Stomach (tissue), 9 donors: ENCODE measurements around the gene NAPG. TPM values are rescaled to one million over a fixed set of nuclear protein-coding genes. Genes with fewer than 3 reads are reported as not detected.
"Not testable (repeated sequence)": the region's sequence is repeated elsewhere in the genome, so short reads cannot be mapped to it uniquely, and the experiment has no call there.

Experiments
- DNase-seq, 2 donors: peaks; one replicate each; pipeline versions ENCODE4 v3.0.0 to v3.0.0-alpha.2; 2013 to 2019
- H3K27ac ChIP-seq, 5 donors: fragments of 200-600 bp in 4 of 5; sonication (generic) in 4 of 5; one replicate each; pipeline ENCODE4 v1.5.1; 2013 to 2019; ENCODE audit warnings: mild to moderate bottlenecking in 1 of 5, moderate library complexity in 1 of 5
- H3K27me3 ChIP-seq, 3 donors: fragments of 200-600 bp; sonication (generic); one replicate each; pipeline ENCODE4 v1.5.1; 2017 to 2019; ENCODE audit warnings: mixed run types in 1 of 3
- H3K36me3 ChIP-seq, 4 donors: fragments of 200-600 bp; sonication (generic); 1 replicate in 3 of 4; 2 replicates in 1 of 4; pipeline ENCODE4 v1.5.1; 2016 to 2019
- H3K4me1 ChIP-seq, 4 donors: fragments of 200-600 bp; sonication (generic); one replicate each; pipeline ENCODE4 v1.5.1; 2016 to 2019
- H3K4me3 ChIP-seq, 4 donors: fragments of 200-600 bp; sonication (generic) in 3 of 4; one replicate each; pipeline ENCODE4 v1.5.1; 2016 to 2019; ENCODE audit warnings: mild to moderate bottlenecking in 1 of 4
- H3K9me3 ChIP-seq, 4 donors: fragments of 200-600 bp; sonication (generic); one replicate each; pipeline ENCODE4 v1.5.1; 2016 to 2019
- EP300 ChIP-seq: sonication (generic); formaldehyde crosslinking; IDR thresholded peaks from one replicate; pipeline ENCODE4 v1.6.1; 2017; ENCODE audit warnings: antibody characterized with exemption
- POLR2A ChIP-seq, 4 donors: fragments of 450-650 bp; IDR thresholded peaks; one replicate each; pipeline ENCODE4 v1.6.1; 2016; ENCODE audit warnings: antibody characterized with exemption in 4 of 4, control low read depth in 2 of 4, mild to moderate bottlenecking in 1 of 4, moderate library complexity in 1 of 4
- POLR2AphosphoS5 ChIP-seq, 3 donors: sonication (generic); formaldehyde crosslinking; IDR thresholded peaks; one replicate each; pipeline ENCODE4 v1.6.1; 2016; ENCODE audit warnings: antibody characterized with exemption in 3 of 3
- WGBS, 5 donors: extraction: QIAGEN DNeasy Blood & Tissue Kit in 3 of 5; methylation state at CpG; one replicate each; pipeline versions ENCODE4 v1.1.5 to v1.1.7; 2013 to 2018; 5-methylcytosine and 5-hydroxymethylcytosine counted together
- intact Hi-C: fragments of 100-400 bp; cut with DNase I; formaldehyde crosslinking; loops from one replicate; pipeline ENCODE4 v1.15.1; 2023; ENCODE audit warnings: low total_unique reads
- polyA plus RNA-seq, 3 donors: library from polyadenylated mRNA; stranded (reverse); fragments of 200-250 nt; gene quantifications; one replicate each; pipeline ENCODE4 v1.2.3, GENCODE V29; 2013
- total RNA-seq, 5 donors: library from RNA; depleted of rRNA; stranded (reverse); fragments of >200 nt; gene quantifications; one replicate each; pipeline versions ENCODE4 v1.1.0 to v1.2.3, GENCODE V29; 2014 to 2016
- TF ChIP-seq, protein P1 (sequence below), 7 experiments: fragments of 450-650 bp in 4 of 7; fragments of 200-600 bp in 3 of 7; sonication (generic) in 3 of 7; IDR thresholded peaks; one replicate each; pipeline ENCODE4 v1.5.1; 2016 to 2019; ENCODE audit warnings: antibody characterized with exemption in 7 of 7, control low read depth in 2 of 7, mild to moderate bottlenecking in 1 of 7
- donor health status: healthy with polysubstance abuse.
- donor health status: Bipolar disorder and iron deficiency.
- donor health status: healthy.

The NAPG gene
- total and polyA plus RNA-seq, 8 donors = 5.5 to 83.7 (median 17.6) TPM

GRCh38 chr18:10528439-10528838, 2.6 kb downstream of the NAPG start:
- WGBS, 5 donors = 51 to 74% (median 68%) methylated on average over 3 of the region's 3 CpGs
- intact Hi-C loops = no loop called here
- no peak overlapping the region for H3K4me3 ChIP-seq

DNA sequence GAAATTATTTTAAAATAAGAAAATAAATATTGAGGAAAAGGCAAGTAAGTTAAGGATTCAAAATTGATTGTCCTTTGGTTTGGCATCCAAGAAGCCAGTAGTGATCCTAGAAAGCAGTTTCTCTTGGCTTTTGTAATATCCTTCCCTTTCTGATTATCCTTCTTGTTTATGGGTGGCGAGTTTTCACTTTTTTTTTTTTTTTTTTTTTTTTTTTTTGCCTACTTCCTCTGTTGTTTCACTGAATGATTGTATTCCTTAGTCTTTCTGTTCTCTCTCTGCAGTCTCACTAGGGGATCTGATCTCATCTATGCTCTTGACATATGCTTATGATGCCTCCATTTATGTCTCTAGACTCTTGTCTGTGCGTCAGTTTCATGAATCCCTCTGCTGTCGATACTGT, 4.2 kb downstream of the NAPG start:
- intact Hi-C loops = no loop called here
- no peak for DNase-seq
- H3K27me3 ChIP-seq = no peaks in the 10 kb centered on the region
- TF ChIP-seq, protein P1, sequence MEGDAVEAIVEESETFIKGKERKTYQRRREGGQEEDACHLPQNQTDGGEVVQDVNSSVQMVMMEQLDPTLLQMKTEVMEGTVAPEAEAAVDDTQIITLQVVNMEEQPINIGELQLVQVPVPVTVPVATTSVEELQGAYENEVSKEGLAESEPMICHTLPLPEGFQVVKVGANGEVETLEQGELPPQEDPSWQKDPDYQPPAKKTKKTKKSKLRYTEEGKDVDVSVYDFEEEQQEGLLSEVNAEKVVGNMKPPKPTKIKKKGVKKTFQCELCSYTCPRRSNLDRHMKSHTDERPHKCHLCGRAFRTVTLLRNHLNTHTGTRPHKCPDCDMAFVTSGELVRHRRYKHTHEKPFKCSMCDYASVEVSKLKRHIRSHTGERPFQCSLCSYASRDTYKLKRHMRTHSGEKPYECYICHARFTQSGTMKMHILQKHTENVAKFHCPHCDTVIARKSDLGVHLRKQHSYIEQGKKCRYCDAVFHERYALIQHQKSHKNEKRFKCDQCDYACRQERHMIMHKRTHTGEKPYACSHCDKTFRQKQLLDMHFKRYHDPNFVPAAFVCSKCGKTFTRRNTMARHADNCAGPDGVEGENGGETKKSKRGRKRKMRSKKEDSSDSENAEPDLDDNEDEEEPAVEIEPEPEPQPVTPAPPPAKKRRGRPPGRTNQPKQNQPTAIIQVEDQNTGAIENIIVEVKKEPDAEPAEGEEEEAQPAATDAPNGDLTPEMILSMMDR (IDR thresholded peaks at IDR 0.05) = no peak
- TF ChIP-seq POLR2A (IDR thresholded peaks at IDR 0.05) (no peak), POLR2AphosphoS5 (IDR thresholded peaks at IDR 0.05) (no peak), EP300 (no peak)
- H3K9me3 ChIP-seq = no peaks in the 10 kb centered on the region
- H3K4me1 ChIP-seq = peaks cover 27 to 58% (median 42%) of the 10 kb centered on the region in 4 donors
- 75 to 93% (median 88%) methylated on average over 3 of the region's 3 CpGs for WGBS, 5 donors
- no peak overlapping the region for H3K4me3 ChIP-seq
- peaks cover 0 to 16% (median 10%) of the 10 kb centered on the region in 4 donors for H3K36me3 ChIP-seq
- no peak overlapping the region for H3K27ac ChIP-seq

More at GRCh38 chr18:10528439-10528838, 2.6 kb downstream of the NAPG start:
- no peak for DNase-seq
- no peaks in the 10 kb centered on the region for H3K9me3 ChIP-seq
- TF ChIP-seq, protein P1 (IDR thresholded peaks at IDR 0.05) = no peak
- no peak for TF ChIP-seq POLR2A (IDR thresholded peaks at IDR 0.05)
- no peak for TF ChIP-seq POLR2AphosphoS5 (IDR thresholded peaks at IDR 0.05)
- no peak for TF ChIP-seq EP300
- peaks cover 29 to 58% (median 43%) of the 10 kb centered on the region in 4 donors for H3K4me1 ChIP-seq
- H3K27me3 ChIP-seq = no peaks in the 10 kb centered on the region
- H3K27ac ChIP-seq = no peak overlapping the region
- peaks cover 0 to 1% (median 0%) of the 10 kb centered on the region in 4 donors for H3K36me3 ChIP-seq

- no peak overlapping the region for H3K4me3 ChIP-seq
- TF ChIP-seq EP300 (no peak), POLR2AphosphoS5 (IDR thresholded peaks at IDR 0.05) (no peak), POLR2A (IDR thresholded peaks at IDR 0.05) (no peak)
- H3K4me1 ChIP-seq = peaks cover 23 to 52% (median 38%) of the 10 kb centered on the region in 4 donors
- no peak for DNase-seq
- H3K27me3 ChIP-seq = no peaks in the 10 kb centered on the region
- WGBS, 5 donors = 77 to 86% (median 85%) methylated on average over 3 of the region's 3 CpGs
- peaks cover 0 to 16% (median 14%) of the 10 kb centered on the region in 4 donors for H3K36me3 ChIP-seq
- no peak overlapping the region for H3K27ac ChIP-seq
- intact Hi-C loops = no loop called here
- H3K9me3 ChIP-seq = no peaks in the 10 kb centered on the region
Measured at GRCh38 chr18:10530852-10531251, 5.0 kb downstream of the NAPG start.

DNA sequence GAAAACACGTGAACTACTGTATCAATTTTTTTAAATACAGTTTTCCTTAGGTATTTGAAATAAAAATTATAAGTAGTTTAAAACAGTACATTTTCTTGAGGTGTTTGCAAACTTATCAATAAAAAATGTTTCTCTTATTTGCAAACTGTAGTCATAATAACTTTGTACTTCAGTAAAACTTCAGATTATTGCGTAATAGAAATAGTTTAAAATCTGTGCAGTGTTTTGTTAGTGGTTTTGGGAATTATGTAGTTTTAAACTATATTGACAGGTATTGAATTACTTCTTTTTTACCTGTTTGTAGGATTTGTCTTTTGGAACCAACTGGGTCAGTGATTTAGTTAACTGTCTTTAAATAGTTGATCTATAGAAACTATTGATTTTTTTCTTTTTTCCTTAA, 7.3 kb downstream of the NAPG start:
- H3K27ac ChIP-seq = no peak overlapping the region
- 94 to 98% (median 95%) methylated on average over 2 of the region's 2 CpGs for WGBS, 5 donors
- H3K36me3 ChIP-seq = peaks cover 0 to 23% (median 16%) of the 10 kb centered on the region in 4 donors
- no peak overlapping the region for H3K4me3 ChIP-seq
- intact Hi-C loops = no loop called here
- peaks cover 8 to 35% (median 22%) of the 10 kb centered on the region in 4 donors for H3K4me1 ChIP-seq
- H3K27me3 ChIP-seq = no peaks in the 10 kb centered on the region
- no peak for TF ChIP-seq POLR2AphosphoS5 (IDR thresholded peaks at IDR 0.05)
- TF ChIP-seq EP300 = no peak
- DNase-seq = no peak
- no peaks in the 10 kb centered on the region for H3K9me3 ChIP-seq

DNA sequence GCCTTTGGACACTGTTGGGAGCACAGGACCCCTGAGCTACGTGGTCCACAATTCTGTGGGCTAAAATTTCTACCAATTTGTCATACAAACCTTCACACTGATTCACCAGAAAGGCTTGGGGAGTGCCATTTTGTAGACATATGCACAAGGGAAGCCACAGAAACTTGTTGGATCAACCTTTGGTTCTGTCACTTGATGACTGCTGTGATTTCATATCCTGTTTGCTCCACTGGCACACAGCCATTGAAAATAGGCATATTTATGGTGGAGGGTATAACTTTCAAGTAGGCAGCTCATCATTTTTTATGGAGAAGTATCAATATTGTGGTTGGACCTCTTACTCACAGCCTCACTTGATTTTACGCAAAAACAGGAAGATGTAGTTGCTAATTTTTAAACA, 10.5 kb downstream of the NAPG start:
- Histone ChIP-seq H3K4me3 (no peak overlapping the region), H3K9me3 (no peaks in the 10 kb centered on the region), H3K27me3 (no peaks in the 10 kb centered on the region), H3K4me1 (peaks cover 0 to 6% (median under 1%) of the 10 kb centered on the region in 4 donors), H3K36me3 (peaks cover 19 to 51% (median 44%) of the 10 kb centered on the region in 4 donors), H3K27ac (no peak overlapping the region)
- TF ChIP-seq EP300 (no peak), POLR2AphosphoS5 (IDR thresholded peaks at IDR 0.05) (no peak)
- DNase-seq = no peak
- intact Hi-C loops = no loop called here
- 93 to 97% (median 95%) methylated on average over 2 of the region's 2 CpGs for WGBS, 5 donors

DNA sequence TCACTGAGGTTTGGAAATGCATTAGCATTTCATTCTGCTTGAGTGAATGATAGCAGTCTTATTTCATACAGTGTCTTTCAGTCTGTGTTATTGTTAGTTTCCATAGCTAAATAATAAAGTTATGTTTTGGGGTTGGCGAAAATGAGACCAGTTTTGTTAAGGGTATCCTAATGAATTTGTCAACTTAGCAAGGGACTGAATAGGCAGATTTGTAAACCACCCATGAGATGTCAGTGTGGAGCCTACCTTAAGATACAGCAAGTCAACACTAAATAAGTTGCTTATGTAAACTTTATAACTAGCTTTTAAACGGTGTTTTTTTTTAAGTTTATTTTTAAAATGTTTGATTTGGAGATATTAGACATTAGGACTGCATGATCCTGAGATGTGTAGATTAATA, 11.9 kb downstream of the NAPG start:
- TF ChIP-seq, protein P1 (IDR thresholded peaks at IDR 0.05) = no peak
- no peak for TF ChIP-seq EP300
- TF ChIP-seq POLR2A (IDR thresholded peaks at IDR 0.05) = no peak
- TF ChIP-seq POLR2AphosphoS5 (IDR thresholded peaks at IDR 0.05) = no peak
- intact Hi-C loops = no loop called here
- H3K27ac ChIP-seq = no peak overlapping the region
- H3K27me3 ChIP-seq = no peaks in the 10 kb centered on the region
- no peaks in the 10 kb centered on the region for H3K9me3 ChIP-seq
- 58 to 64% (median 62%) methylated on average over 2 of the region's 2 CpGs for WGBS, 5 donors
- peaks cover 29 to 64% (median 58%) of the 10 kb centered on the region in 4 donors for H3K36me3 ChIP-seq
- peaks cover 0 to 9% (median 0%) of the 10 kb centered on the region in 4 donors for H3K4me1 ChIP-seq
- no peak overlapping the region for H3K4me3 ChIP-seq
- DNase-seq = no peak

- H3K4me1 ChIP-seq = peaks cover 0 to 14% (median 4%) of the 10 kb centered on the region in 4 donors
- H3K4me3 ChIP-seq, H3K27ac ChIP-seq, H3K9me3 ChIP-seq, intact Hi-C loops, H3K27me3 ChIP-seq, DNase-seq: not testable (repeated sequence)
- 90 to 95% (median 94%) methylated on average over 5 of the region's 5 CpGs for WGBS, 5 donors
- H3K36me3 ChIP-seq = peaks cover 30 to 64% (median 63%) of the 10 kb centered on the region in 4 donors
Measured at GRCh38 chr18:10539124-10539523, 13.3 kb downstream of the NAPG start.
